ENCODE measurements around the gene HHAT. TPM values are rescaled to one million over a fixed set of nuclear protein-coding genes. Genes with fewer than 3 reads are reported as not detected.

The HHAT gene
- total RNA-seq, 1 experiment from 2014 or later: 8.1 TPM

- no peak for DNase-seq (ENCODE audit: low read depth)
Measured at GRCh38 chr1:210678306-210678705, 349.6 kb downstream of the HHAT start.

- DNase-seq (ENCODE audit: low read depth): no peak
Measured at GRCh38 chr1:210681158-210681557, 352.5 kb downstream of the HHAT start.

GRCh38 chr1:210683403-210684047 lies 354.8 kb downstream of the HHAT start:
- no peak for DNase-seq (ENCODE audit: low read depth)

GRCh38 chr1:210684466-210685294 lies 356.0 kb downstream of the HHAT start:
- DNase-seq (ENCODE audit: low read depth): no peak

GRCh38 chr1:210685295-210685650 lies 356.6 kb downstream of the HHAT start:
- no peak for DNase-seq (ENCODE audit: low read depth)

GRCh38 chr1:210686841-210687240 lies 358.1 kb downstream of the HHAT start:
- DNase-seq (ENCODE audit: low read depth): no peak

GRCh38 chr1:210687582-210688279 lies 359.0 kb downstream of the HHAT start:
- peak; percentile 90 for DNase-seq (ENCODE audit: low read depth)

GRCh38 chr1:210688512-210689234 lies 360.0 kb downstream of the HHAT start:
- no peak for DNase-seq (ENCODE audit: low read depth)

GRCh38 chr1:210689826-210690225 lies 361.1 kb downstream of the HHAT start:
- peak; percentile 74 for DNase-seq (ENCODE audit: low read depth)

- no peak for DNase-seq (ENCODE audit: low read depth)
Measured at GRCh38 chr1:210690236-210690635, 361.5 kb downstream of the HHAT start.

- DNase-seq (ENCODE audit: low read depth): no peak
Measured at GRCh38 chr1:210691039-210691610, 362.4 kb downstream of the HHAT start.

GRCh38 chr1:210692796-210693195 lies 364.1 kb downstream of the HHAT start:
- DNase-seq (ENCODE audit: low read depth): no peak

- DNase-seq (ENCODE audit: low read depth): peak; percentile 42
Measured at GRCh38 chr1:210695026-210695425, 366.3 kb downstream of the HHAT start.

GRCh38 chr1:210696709-210697108 lies 368.0 kb downstream of the HHAT start:
- DNase-seq (ENCODE audit: low read depth): peak; percentile 68

- DNase-seq (ENCODE audit: low read depth): no peak
Measured at GRCh38 chr1:210697185-210697584, 368.5 kb downstream of the HHAT start.

- no peak for DNase-seq (ENCODE audit: low read depth)
Measured at GRCh38 chr1:210698661-210699060, 370.0 kb downstream of the HHAT start.

GRCh38 chr1:210700083-210700482 lies 371.4 kb downstream of the HHAT start:
- DNase-seq (ENCODE audit: low read depth): no peak

GRCh38 chr1:210700511-210700910 lies 371.8 kb downstream of the HHAT start:
- DNase-seq (ENCODE audit: low read depth): no peak

GRCh38 chr1:210702506-210702905 lies 373.8 kb downstream of the HHAT start:
- no peak for DNase-seq (ENCODE audit: low read depth)

GRCh38 chr1:210703593-210703992 lies 374.9 kb downstream of the HHAT start:
- no peak for DNase-seq (ENCODE audit: low read depth)

GRCh38 chr1:210705086-210705485 lies 376.4 kb downstream of the HHAT start:
- DNase-seq (ENCODE audit: low read depth): no peak

Data from HT1080 (cell line).